ENCODE data around the gene OBSCN.

The OBSCN gene

GRCh38 chr1:228283043-228283371 lies 75.2 kb downstream of the OBSCN start:
- TF ChIP-seq SIN3A (IDR thresholded peaks at IDR 0.05; ENCODE audit: borderline replicate concordance, insufficient read depth, low read length) (no peak), FOXP2 (optimal IDR thresholded peaks at IDR 0.05; ENCODE audit: borderline replicate concordance, extremely low read depth, extremely low read length, insufficient read depth) (no peak), POLR2AphosphoS5 (IDR thresholded peaks at IDR 0.05; ENCODE audit: low read depth, low read length) (no peak), TAF1 (IDR thresholded peaks at IDR 0.05; ENCODE audit: borderline replicate concordance, insufficient read depth, low read length) (no peak), REST (IDR thresholded peaks at IDR 0.05; ENCODE audit: insufficient read depth in 1 of 2, low read depth in 2 of 2, low read length in 2 of 2) (no peak)

- no peak for TF ChIP-seq REST (IDR thresholded peaks at IDR 0.05; ENCODE audit: insufficient read depth in 1 of 2, low read depth in 2 of 2, low read length in 2 of 2)
- TF ChIP-seq TAF1 (IDR thresholded peaks at IDR 0.05; ENCODE audit: borderline replicate concordance, insufficient read depth, low read length), result no peak
- TF ChIP-seq POLR2AphosphoS5 (IDR thresholded peaks at IDR 0.05; ENCODE audit: low read depth, low read length), result no peak
- no peak for TF ChIP-seq FOXP2 (optimal IDR thresholded peaks at IDR 0.05; ENCODE audit: borderline replicate concordance, extremely low read depth, extremely low read length, insufficient read depth)
- TF ChIP-seq SIN3A (IDR thresholded peaks at IDR 0.05; ENCODE audit: borderline replicate concordance, insufficient read depth, low read length), result no peak
Measured at GRCh38 chr1:228283476-228284147, 75.8 kb downstream of the OBSCN start.

GRCh38 chr1:228284148-228284495 lies 76.3 kb downstream of the OBSCN start:
- TF ChIP-seq REST (IDR thresholded peaks at IDR 0.05; ENCODE audit: insufficient read depth in 1 of 2, low read depth in 2 of 2, low read length in 2 of 2), result no peak
- TF ChIP-seq SIN3A (IDR thresholded peaks at IDR 0.05; ENCODE audit: borderline replicate concordance, insufficient read depth, low read length), result no peak
- no peak for TF ChIP-seq POLR2AphosphoS5 (IDR thresholded peaks at IDR 0.05; ENCODE audit: low read depth, low read length)
- no peak for TF ChIP-seq TAF1 (IDR thresholded peaks at IDR 0.05; ENCODE audit: borderline replicate concordance, insufficient read depth, low read length)

GRCh38 chr1:228284521-228284920 lies 76.7 kb downstream of the OBSCN start:
- no peak for TF ChIP-seq SIN3A (IDR thresholded peaks at IDR 0.05; ENCODE audit: borderline replicate concordance, insufficient read depth, low read length)
- no peak for TF ChIP-seq FOXP2 (optimal IDR thresholded peaks at IDR 0.05; ENCODE audit: borderline replicate concordance, extremely low read depth, extremely low read length, insufficient read depth)
- TF ChIP-seq TAF1 (IDR thresholded peaks at IDR 0.05; ENCODE audit: borderline replicate concordance, insufficient read depth, low read length), result no peak
- TF ChIP-seq REST (IDR thresholded peaks at IDR 0.05; ENCODE audit: insufficient read depth in 1 of 2, low read depth in 2 of 2, low read length in 2 of 2), result no peak
- TF ChIP-seq POLR2AphosphoS5 (IDR thresholded peaks at IDR 0.05; ENCODE audit: low read depth, low read length), result no peak
